Measurements from ENCODE around the gene UBL7. TPM values are rescaled to one million over a fixed set of nuclear protein-coding genes. Genes with fewer than 3 reads are reported as not detected.

UBL7 gene
- total and polyA plus RNA-seq, 3 experiments from 2014 or later: 64.9 to 101 (median 67.7) TPM

DNA sequence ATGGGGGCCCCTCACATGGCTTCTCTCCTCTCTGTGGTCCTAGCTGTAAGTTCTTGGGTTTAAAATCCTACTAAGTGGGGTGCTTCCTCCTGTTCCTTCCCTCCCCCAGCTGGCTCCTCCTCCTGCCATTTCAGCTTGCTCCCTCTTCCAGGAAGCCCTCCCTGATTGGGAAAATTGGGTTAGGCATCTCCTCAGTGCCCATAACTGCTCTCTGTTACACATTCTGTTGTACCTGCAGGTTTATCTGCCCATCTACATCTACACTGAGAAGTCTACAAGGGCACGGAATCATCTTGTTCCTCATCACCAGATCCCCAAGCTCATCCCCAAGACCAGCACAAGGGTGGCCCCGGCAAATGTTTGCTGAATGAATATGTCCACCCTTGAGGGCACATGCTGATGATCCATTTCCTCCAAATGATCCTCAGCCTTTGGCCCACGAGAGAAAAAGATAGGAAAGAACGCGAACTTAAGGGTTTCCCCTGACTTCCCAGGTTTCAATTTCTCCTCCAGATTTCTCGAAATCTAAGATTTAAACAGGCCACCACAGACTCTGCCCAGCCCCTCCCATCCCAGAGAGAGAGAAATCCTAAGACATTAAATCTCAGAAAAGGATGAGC, 31.1 kb downstream of the UBL7 start:
- H3K27ac Mint-ChIP-seq: peak overlapping the region in 7 of 8 donors; percentile 13 to 90 (median 68)
- peaks cover 16% of the 10 kb centered on the region for H3K4me1 ChIP-seq (ENCODE audit: insufficient read depth, low read length)
- no peaks in the 10 kb centered on the region for H3K9me3 ChIP-seq (ENCODE audit: low read length)
- H3K27me3 ChIP-seq (ENCODE audit: insufficient read depth, low read length, poor library complexity, severe bottlenecking): no peaks in the 10 kb centered on the region
- H3K4me1 Mint-ChIP-seq: peaks cover 61 to 83% (median 64%) of the 10 kb centered on the region in 3 donors
- H3K36me3 ChIP-seq (ENCODE audit: insufficient read depth, low read length): no peaks in the 10 kb centered on the region
- H3K9me3 Mint-ChIP-seq: no peaks in the 10 kb centered on the region
- CTCF ChIA-PET: interaction anchor here (1.0 to 8.1 kb wide), 3 partner anchors 46 to 341 kb away, joined by 3 to 72 read pairs (median 7); no protein-coding TSS in a partner anchor
- peaks cover 0 to 1% of the 10 kb centered on the region in 2 donors for H3K27me3 Mint-ChIP-seq
- DNase-seq: no peak
- H3K4me3 Mint-ChIP-seq: peak overlapping the region in 1 of 7 donors; percentile 63
- peaks cover 0 to 4% (median 2%) of the 10 kb centered on the region in 3 donors for H3K36me3 Mint-ChIP-seq
- H3K4me3 ChIP-seq (ENCODE audit: low read length): no peak overlapping the region
- POLR2A ChIA-PET: no interaction called here
- H3K27ac ChIP-seq (ENCODE audit: low read depth, low read length): peak overlapping the region; percentile 27

DNA sequence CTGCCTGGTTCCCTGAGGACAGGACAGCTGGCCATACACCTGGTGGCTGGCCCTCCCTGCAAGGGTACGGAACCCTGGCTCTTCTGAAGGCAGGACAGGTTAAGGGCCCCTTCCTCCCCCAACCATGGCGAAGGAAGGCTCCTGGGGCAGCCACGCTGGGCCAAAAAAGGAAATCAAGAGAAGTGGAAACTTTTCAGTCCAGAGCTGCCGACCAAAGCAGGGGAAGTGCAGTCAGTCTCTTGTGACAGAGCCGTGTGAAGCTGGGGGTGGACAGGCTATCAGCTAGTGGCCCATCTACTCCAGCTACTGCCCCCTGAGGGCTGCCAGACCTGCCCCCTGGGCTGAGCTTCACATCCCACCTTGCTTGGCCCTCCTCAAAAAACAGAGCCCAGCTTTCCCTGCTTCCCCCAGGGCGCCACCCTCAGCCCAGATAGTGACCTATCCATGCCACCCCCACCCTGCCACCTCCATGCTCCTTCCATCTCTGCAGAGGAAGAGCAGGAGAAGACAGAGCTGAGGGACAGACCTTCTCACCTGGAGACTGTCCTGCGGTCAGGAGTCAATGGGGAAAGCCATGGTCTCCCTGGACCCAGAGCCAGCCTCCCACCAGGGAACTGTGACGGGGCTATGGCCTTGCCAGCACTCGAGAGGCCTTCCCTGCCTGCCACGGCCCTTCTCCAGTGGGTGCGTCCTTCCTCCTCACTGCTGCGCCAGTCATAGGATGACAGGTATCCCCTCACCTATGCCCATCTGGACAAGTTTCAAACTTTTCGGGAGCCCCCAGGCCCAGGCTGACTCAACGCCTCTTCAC, 31.8 kb downstream of the UBL7 start:
- H3K27ac ChIP-seq (ENCODE audit: low read depth, low read length): no peak overlapping the region
- peaks cover 0 to 4% (median 2%) of the 10 kb centered on the region in 3 donors for H3K36me3 Mint-ChIP-seq
- H3K36me3 ChIP-seq (ENCODE audit: insufficient read depth, low read length): no peaks in the 10 kb centered on the region
- peak overlapping the region in 1 of 7 donors; percentile 2 for H3K4me3 Mint-ChIP-seq
- peaks cover 0 to 1% of the 10 kb centered on the region in 2 donors for H3K27me3 Mint-ChIP-seq
- H3K4me1 Mint-ChIP-seq: peaks cover 57 to 82% (median 62%) of the 10 kb centered on the region in 3 donors
- H3K27me3 ChIP-seq (ENCODE audit: insufficient read depth, low read length, poor library complexity, severe bottlenecking): no peaks in the 10 kb centered on the region
- H3K27ac Mint-ChIP-seq: peak overlapping the region in 6 of 8 donors; percentile 10 to 90 (median 73)
- no peaks in the 10 kb centered on the region for H3K9me3 ChIP-seq (ENCODE audit: low read length)
- no peaks in the 10 kb centered on the region for H3K9me3 Mint-ChIP-seq
- H3K4me3 ChIP-seq (ENCODE audit: low read length): no peak overlapping the region
- POLR2A ChIA-PET: no interaction called here
- peaks cover 9% of the 10 kb centered on the region for H3K4me1 ChIP-seq (ENCODE audit: insufficient read depth, low read length)
- no peak for DNase-seq
- CTCF ChIA-PET: interaction anchor here (1.1 to 8.1 kb wide), 3 partner anchors 10 to 45 kb away, joined by 3 to 72 read pairs (median 3); no protein-coding TSS in a partner anchor

- Histone ChIP-seq H3K9me3 (ENCODE audit: low read length) (no peaks in the 10 kb centered on the region), H3K27me3 (ENCODE audit: insufficient read depth, low read length, poor library complexity, severe bottlenecking) (no peaks in the 10 kb centered on the region), H3K4me3 (ENCODE audit: low read length) (no peak overlapping the region), H3K27ac (ENCODE audit: low read depth, low read length) (no peak overlapping the region), H3K36me3 (ENCODE audit: insufficient read depth, low read length) (no peaks in the 10 kb centered on the region), H3K4me1 (ENCODE audit: insufficient read depth, low read length) (peaks cover 7% of the 10 kb centered on the region)
- ChIA-PET POLR2A (no interaction called here), CTCF (interaction anchor here (1.1 to 8.1 kb wide), 3 partner anchors 11 to 45 kb away, joined by 3 to 72 read pairs (median 3); no protein-coding TSS in a partner anchor)
- Mint-ChIP-seq H3K9me3 (no peaks in the 10 kb centered on the region), H3K36me3 (peaks cover 0 to 6% (median 2%) of the 10 kb centered on the region in 3 donors), H3K4me3 (no peak overlapping the region), H3K4me1 (peaks cover 59 to 87% (median 59%) of the 10 kb centered on the region in 3 donors), H3K27me3 (peaks cover 0 to 1% of the 10 kb centered on the region in 2 donors), H3K27ac (peak overlapping the region in 5 of 8 donors; percentile 19 to 85 (median 69))
- DNase-seq: no peak
Measured at GRCh38 chr15:74428442-74428787, 32.5 kb downstream of the UBL7 start.

DNA sequence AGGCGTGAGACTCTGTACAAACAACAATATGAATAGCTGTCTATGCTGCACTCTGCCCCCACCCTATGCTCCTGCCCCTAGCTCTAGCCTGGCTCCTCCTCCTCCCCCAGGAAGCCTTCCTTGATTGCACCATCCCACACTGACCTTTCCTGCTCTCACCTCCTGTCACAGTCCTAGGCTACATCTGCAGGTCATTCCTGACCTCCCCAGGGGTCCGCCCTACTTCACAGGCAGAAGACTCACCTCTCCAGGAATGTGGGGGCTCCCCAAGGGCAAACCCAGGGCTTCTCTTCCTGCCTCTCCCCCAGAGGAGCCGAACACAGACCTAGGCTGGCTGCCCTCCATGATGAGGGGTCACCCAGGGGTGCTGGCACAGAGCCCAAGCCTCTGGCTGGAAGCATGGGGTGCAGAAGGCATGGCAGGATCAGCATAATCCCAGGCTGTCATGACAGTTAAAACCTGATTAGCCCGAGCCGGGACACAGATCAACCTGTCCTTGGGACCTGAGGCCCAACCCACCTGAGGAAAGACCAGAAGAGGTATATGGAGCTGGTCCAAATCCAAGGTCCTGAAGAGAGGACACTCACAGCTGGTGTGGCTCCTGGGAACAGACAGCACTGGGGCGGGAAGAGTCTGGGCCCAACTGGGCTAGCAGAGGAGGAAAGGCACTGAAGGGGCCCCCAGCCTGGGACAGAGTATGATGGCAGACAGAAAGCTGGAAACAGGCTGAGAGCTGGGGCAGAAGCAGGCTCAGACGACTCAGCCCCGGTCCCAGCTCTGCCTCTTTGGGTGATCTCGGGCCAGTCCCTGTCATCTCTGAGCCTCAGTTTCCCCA, 33.1 kb downstream of the UBL7 start:
- Histone ChIP-seq H3K4me1 (ENCODE audit: insufficient read depth, low read length) (peaks cover 7% of the 10 kb centered on the region), H3K27ac (ENCODE audit: low read depth, low read length) (no peak overlapping the region), H3K36me3 (ENCODE audit: insufficient read depth, low read length) (no peaks in the 10 kb centered on the region), H3K9me3 (ENCODE audit: low read length) (no peaks in the 10 kb centered on the region), H3K27me3 (ENCODE audit: insufficient read depth, low read length, poor library complexity, severe bottlenecking) (no peaks in the 10 kb centered on the region), H3K4me3 (ENCODE audit: low read length) (no peak overlapping the region)
- peaks cover 0 to 1% of the 10 kb centered on the region in 2 donors for H3K27me3 Mint-ChIP-seq
- no peak overlapping the region for H3K4me3 Mint-ChIP-seq
- H3K4me1 Mint-ChIP-seq: peaks cover 59 to 89% (median 59%) of the 10 kb centered on the region in 3 donors
- ChIA-PET POLR2A (no interaction called here), CTCF (interaction anchor here (1.1 to 8.1 kb wide), 5 partner anchors 12 to 45 kb away, joined by 3 to 72 read pairs (median 6); no protein-coding TSS in a partner anchor)
- peak overlapping the region in 5 of 8 donors; percentile 43 to 91 (median 82) for H3K27ac Mint-ChIP-seq
- H3K36me3 Mint-ChIP-seq: peaks cover 0 to 6% (median 2%) of the 10 kb centered on the region in 3 donors
- H3K9me3 Mint-ChIP-seq: no peaks in the 10 kb centered on the region
- no peak for DNase-seq

DNA sequence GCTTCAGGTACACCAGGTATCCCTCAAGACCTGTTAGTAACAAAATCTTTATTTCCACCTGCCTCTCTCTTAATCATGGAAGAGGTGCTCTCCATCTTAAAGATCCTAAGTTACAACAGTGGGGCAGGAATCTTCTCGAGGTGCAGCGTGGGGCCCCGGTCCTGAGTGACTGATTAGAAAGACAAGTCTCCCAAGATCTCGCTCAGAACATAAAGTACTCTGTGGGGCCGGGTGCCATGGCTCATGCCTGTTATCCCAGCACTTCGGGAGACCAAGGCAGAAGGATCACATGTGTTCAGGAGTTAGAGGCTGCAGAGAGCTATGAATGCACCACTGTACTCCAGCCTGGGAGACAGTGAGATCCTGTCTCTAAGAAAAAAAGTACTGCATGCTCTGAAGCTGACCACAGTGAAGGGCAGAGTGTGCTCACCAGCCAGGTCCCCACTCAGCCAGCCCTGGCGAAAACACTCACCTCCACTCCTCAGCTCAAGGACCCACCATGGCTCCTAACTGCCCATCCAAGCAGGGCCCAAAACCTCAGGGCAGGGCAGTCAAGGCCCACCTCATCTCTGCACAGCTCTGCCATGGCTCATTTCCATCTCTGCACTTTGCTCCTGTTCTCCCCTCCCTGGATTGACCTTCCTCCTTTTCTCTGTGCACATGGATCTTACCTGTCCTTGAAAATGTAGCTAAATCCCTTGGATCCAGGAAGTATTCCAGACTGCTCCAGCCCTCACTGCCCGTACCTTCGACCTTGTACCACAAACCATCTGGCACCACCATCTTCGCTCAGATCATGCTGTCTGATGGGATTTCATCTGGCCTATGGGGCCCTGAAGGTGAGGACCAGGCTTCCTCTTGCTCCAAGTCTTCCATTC, 34.3 kb downstream of the UBL7 start:
- DNase-seq: no peak
- POLR2A ChIA-PET: interaction anchor here (1.3 kb wide), 1 partner anchor 10 kb away, joined by 4 read pairs; no protein-coding TSS in a partner anchor
- peak overlapping the region in 7 of 8 donors; percentile 19 to 93 (median 65) for H3K27ac Mint-ChIP-seq
- peaks cover 0 to 1% of the 10 kb centered on the region in 2 donors for H3K27me3 Mint-ChIP-seq
- H3K9me3 Mint-ChIP-seq: no peaks in the 10 kb centered on the region
- H3K4me1 Mint-ChIP-seq: peaks cover 53 to 85% (median 53%) of the 10 kb centered on the region in 3 donors
- Histone ChIP-seq H3K4me3 (ENCODE audit: low read length) (no peak overlapping the region), H3K27me3 (ENCODE audit: insufficient read depth, low read length, poor library complexity, severe bottlenecking) (no peaks in the 10 kb centered on the region), H3K4me1 (ENCODE audit: insufficient read depth, low read length) (peaks cover 8% of the 10 kb centered on the region), H3K9me3 (ENCODE audit: low read length) (no peaks in the 10 kb centered on the region), H3K36me3 (ENCODE audit: insufficient read depth, low read length) (no peaks in the 10 kb centered on the region), H3K27ac (ENCODE audit: low read depth, low read length) (no peak overlapping the region)
- CTCF ChIA-PET: interaction anchor here (1.1 to 1.8 kb wide), 3 partner anchors 23 to 44 kb away, joined by 5 to 6 read pairs (median 6); no protein-coding TSS in a partner anchor
- H3K4me3 Mint-ChIP-seq: peak overlapping the region in 1 of 7 donors; percentile 74
- peaks cover 0 to 6% (median 2%) of the 10 kb centered on the region in 3 donors for H3K36me3 Mint-ChIP-seq

DNA sequence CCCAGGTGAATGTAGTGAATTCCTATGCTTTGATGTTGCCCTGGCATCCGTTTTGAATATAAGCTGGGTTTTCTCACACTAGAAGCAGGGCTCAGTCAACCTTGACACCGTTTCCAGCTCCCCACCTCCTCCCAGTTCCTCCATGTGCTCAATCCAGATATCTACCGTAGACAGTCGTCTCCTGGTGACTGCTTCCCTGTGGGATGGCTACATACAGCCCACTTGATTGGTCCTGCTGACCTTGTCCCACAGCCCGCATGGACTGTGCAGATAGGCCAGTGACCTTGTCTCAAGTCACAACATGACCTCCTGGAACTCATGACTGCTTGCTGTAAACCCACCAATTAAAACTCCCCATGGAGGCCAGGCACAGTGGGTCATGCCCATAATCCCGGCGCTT, 35.3 kb downstream of the UBL7 start:
- H3K4me1 ChIP-seq (ENCODE audit: insufficient read depth, low read length): peaks cover 13% of the 10 kb centered on the region
- ChIA-PET POLR2A (interaction anchor here (0.7 to 1.3 kb wide), 2 partner anchors 12 to 31 kb away, joined by 3 to 4 read pairs; no protein-coding TSS in a partner anchor), CTCF (interaction anchor here (1.8 kb wide), 1 partner anchor 43 kb away, joined by 6 read pairs; no protein-coding TSS in a partner anchor)
- H3K9me3 ChIP-seq (ENCODE audit: low read length): no peaks in the 10 kb centered on the region
- no peak overlapping the region for H3K27ac ChIP-seq (ENCODE audit: low read depth, low read length)
- no peaks in the 10 kb centered on the region for H3K36me3 ChIP-seq (ENCODE audit: insufficient read depth, low read length)
- Mint-ChIP-seq H3K4me3 (no peak overlapping the region), H3K9me3 (no peaks in the 10 kb centered on the region), H3K27ac (peak overlapping the region in 4 of 8 donors; percentile 25 to 83 (median 60)), H3K27me3 (peaks cover 0 to 1% of the 10 kb centered on the region in 2 donors), H3K4me1 (peaks cover 45 to 85% (median 48%) of the 10 kb centered on the region in 3 donors), H3K36me3 (peaks cover 0 to 6% (median 2%) of the 10 kb centered on the region in 3 donors)
- no peaks in the 10 kb centered on the region for H3K27me3 ChIP-seq (ENCODE audit: insufficient read depth, low read length, poor library complexity, severe bottlenecking)
- no peak for DNase-seq
- H3K4me3 ChIP-seq (ENCODE audit: low read length): no peak overlapping the region
